ENCODE data around the gene DAAM2.

GRCh38 chr6:39821742-39822532, 29.8 kb downstream of the DAAM2 start:
- TF ChIP-seq CTCF (conservative IDR thresholded peaks at IDR 0.05; ENCODE audit: low read depth, low read length) (no peak), EZH2 (IDR thresholded peaks at IDR 0.05; ENCODE audit: borderline replicate concordance, low read depth, low read length, poor library complexity, severe bottlenecking) (no peak)

Measured in A673 (cell line).